ENCODE measurements around the gene FGFR2.

FGFR2 gene

DNA sequence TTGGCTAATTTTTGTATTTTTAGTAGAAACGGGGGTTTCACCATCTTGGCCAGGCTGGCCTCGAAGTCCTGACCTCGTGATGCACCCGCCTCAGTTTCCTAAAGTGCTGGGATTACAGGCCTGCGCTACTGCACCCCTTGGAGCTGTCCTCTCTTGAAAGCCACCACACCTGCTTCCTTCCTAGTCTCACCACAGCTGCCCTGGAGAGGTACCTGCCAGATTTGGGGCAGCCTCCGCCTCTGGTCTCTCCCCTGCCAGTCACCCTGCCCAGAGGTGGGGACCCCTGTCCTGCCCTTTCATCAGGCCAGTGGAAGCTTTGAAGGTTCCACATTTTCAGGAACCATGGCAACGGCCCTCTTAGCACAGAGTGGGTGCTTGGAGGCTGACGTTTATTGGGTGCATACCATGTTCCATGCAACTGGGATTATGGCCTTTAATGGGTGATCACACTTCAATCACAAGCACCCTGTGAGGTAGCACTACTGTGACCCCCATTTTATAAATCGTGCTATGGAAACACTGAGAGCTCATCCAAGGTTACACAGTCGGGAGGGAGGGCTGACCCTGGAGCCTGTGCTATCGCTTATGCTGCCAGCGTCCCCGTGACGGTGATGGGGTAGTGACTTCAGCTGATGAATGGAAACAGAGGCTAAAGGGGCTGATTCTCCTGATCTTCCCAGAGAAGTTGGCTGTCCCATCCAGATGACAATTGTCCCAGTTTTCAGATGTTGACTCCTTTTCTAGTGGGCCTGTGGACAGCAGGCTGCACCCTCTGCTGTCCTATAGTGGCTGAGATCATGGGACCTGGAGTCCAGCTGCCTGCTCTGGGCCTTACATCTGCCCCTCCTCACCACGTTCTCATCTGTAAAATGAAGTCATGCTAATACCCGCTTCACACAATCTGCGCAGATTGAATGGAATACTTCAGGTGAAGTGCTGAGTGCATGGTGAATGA is 11.5 kb upstream of the FGFR2 start:
- DNase-seq = no peak

GRCh38 chr10:121608469-121609190 is 10.4 kb upstream of the FGFR2 start:
- no peak for DNase-seq

GRCh38 chr10:121607310-121608055 is 9.2 kb upstream of the FGFR2 start:
- DNase-seq = no peak

- DNase-seq = no peak
Observed at GRCh38 chr10:121605708-121606107, 7.5 kb upstream of the FGFR2 start.

DNA sequence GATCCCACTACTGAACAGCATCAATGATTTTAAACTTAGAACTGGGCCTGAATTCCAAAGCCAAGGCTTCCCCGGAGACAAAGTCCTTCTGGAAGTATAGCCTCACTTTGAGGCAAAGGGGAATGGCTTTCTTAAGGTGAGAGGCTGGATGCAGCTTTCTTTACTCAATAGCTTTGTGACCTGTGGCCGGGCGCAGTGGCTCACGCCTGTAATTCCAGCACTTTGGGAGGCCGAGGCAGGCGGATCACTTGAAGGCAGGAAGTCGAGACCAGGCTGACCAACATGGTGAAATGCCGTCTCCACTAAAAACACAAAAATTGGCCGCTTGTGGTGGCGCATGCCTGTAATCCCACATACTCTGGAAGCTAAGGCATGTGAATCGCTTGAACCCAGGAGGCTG is 3.2 kb upstream of the FGFR2 start:
- no peak for DNase-seq

DNA sequence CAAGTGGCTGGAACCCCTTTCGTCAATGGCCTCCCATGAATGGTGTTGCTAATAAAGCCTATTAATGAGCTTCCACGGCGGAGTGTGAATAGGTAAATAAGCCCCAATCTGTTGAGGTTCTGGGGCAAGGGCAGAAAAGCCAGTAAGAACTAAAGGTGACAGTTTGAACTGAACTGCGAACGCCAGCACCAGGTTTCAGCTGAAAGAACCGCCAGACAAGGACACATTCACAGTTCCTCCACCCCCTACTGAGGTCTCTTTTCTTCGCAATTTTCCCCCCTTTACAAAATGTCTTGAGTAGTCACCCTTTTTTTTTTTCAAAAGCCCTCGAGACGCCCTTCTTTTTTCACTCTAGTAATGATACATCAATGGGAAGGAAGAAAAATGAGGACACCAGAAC is 2.4 kb upstream of the FGFR2 start:
- no peak for DNase-seq

GRCh38 chr10:121599947-121600346 is 1.7 kb upstream of the FGFR2 start:
- DNase-seq = no peak

- no peak for DNase-seq
Observed at GRCh38 chr10:121597504-121598262, 561 bp downstream of the FGFR2 start.

DNA sequence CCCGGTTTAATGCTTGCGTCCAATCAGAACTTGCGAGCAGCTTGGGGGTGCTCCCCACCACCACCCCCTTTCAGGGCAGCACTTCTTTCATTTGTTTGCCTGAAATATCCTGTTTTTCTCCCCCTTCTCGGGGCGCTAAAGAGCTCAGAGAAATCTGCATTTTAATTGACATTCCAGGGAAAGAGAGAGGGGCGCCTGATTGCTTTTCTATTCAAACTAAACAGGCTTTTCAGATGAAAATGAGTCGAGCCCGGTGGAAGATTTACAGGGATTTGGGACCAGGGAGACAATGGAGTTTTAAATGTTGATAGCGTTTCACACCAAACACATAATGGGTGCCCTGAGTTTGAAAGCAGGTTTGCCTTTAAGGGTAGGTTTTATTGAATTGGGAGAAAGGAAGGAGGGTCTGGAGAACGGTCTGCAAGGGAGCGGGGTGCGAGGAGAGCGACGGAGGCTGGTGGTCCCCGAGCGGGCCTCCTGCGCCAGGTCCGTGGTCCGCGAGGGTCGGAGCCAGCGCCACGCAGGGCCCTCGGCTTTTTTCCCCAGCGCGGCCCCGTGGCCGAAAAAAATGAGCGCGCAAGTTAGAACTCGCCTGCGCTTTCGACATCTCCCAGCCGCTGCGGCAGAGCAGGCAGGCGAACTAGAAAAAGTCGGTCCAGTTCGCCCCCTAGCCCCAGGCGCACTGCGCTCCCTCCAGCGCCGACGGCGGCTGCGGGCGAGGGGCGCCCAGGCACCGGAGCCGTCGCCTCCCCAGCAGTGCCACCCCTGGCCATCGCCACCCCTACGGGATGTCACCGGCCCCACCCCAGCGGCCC is 1.3 kb downstream of the FGFR2 start:
- no peak for DNase-seq

- DNase-seq = no peak
Observed at GRCh38 chr10:121595806-121596688, 2.2 kb downstream of the FGFR2 start.

GRCh38 chr10:121595351-121595805 is 2.9 kb downstream of the FGFR2 start:
- no peak for DNase-seq

GRCh38 chr10:121594623-121595350 is 3.5 kb downstream of the FGFR2 start:
- no peak for DNase-seq

DNA sequence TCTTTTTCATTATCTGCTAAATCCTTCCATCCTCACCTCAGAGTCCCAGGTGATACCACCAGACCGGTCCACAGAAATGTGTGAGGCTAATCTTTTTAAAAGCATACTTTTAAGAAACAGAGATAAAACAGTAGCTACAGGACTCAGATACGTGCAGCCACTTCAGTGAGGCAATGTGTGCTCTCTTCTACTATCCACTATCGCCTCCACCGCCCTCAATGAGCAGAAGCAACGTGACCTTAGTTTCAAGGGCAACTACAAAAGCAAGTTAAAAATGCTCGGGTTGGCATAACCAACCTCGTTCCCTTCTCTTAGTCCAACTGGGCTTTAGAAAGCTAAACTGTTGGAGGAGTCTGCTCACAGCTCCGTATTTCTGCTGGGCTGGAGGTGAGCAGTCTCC is 4.2 kb downstream of the FGFR2 start:
- DNase-seq = no peak

GRCh38 chr10:121593281-121594075 is 4.8 kb downstream of the FGFR2 start:
- no peak for DNase-seq

- no peak for DNase-seq
Observed at GRCh38 chr10:121592155-121592890, 5.9 kb downstream of the FGFR2 start.

- DNase-seq = no peak
Observed at GRCh38 chr10:121591186-121591585, 7.1 kb downstream of the FGFR2 start.

- no peak for DNase-seq
Observed at GRCh38 chr10:121590772-121591171, 7.5 kb downstream of the FGFR2 start.

GRCh38 chr10:121589553-121589952 is 8.7 kb downstream of the FGFR2 start:
- no peak for DNase-seq
